Measurements from ENCODE around the gene ACTL6B.

ACTL6B gene

GRCh38 chr7:100599911-100600729 lies 56.1 kb downstream of the ACTL6B start:
- DNase-seq: no peak

GRCh38 chr7:100598425-100598824 lies 57.8 kb downstream of the ACTL6B start:
- DNase-seq: no peak

GRCh38 chr7:100595188-100595587 lies 61.1 kb downstream of the ACTL6B start:
- DNase-seq: no peak
